WTC11 (cell line): Measurements from ENCODE around the gene PET117. TPM values are rescaled to one million over a fixed set of nuclear protein-coding genes. Genes with fewer than 3 reads are reported as not detected.

Source experiments
- ATAC-seq: fragments of 200-7000 bp; cut with Tn5 transposase; 2 replicates; pipeline ENCODE4 v1.10.0; 2021; ENCODE audit warnings: mild to moderate bottlenecking, moderate library complexity
- Bru-seq: library from RNA; stranded (reverse); fragments of 400-500 nt; gene quantifications from one replicate; lab custom pipeline; 2021; lab: Mats Ljungman, UMichigan
- CTCF ChIA-PET: fragments of 300-600 bp; sonication (Branson Sonifier 250); formaldehyde crosslinking; loops from one replicate; lab custom pipeline; 2021; ENCODE audit warnings: antibody characterized with exemption; lab: Charles Lee
- POLR2A ChIA-PET: fragments of 350-600 bp; sonication (Branson Sonifier 250); formaldehyde crosslinking; loops from one replicate; lab custom pipeline; 2021; ENCODE audit warnings: antibody characterized with exemption; lab: Charles Lee
- DNase-seq: peaks from one replicate; pipeline ENCODE4 v3.0.0; 2021; ENCODE audit warnings: low spot score
- H3K27ac Mint-ChIP-seq: 2 replicates; pipeline ENCODE4 v1.8.0; 2021; ENCODE audit warnings: mixed read lengths
- H3K27me3 Mint-ChIP-seq: 2 replicates; pipeline ENCODE4 v1.8.0; 2021; ENCODE audit warnings: low read depth, mild to moderate bottlenecking, moderate library complexity, mixed read lengths
- H3K36me3 Mint-ChIP-seq: 2 replicates; pipeline ENCODE4 v1.8.0; 2021; ENCODE audit warnings: mixed read lengths
- H3K4me1 Mint-ChIP-seq: 2 replicates; pipeline ENCODE4 v1.8.0; 2022; ENCODE audit warnings: mixed read lengths
- H3K4me3 Mint-ChIP-seq: 2 replicates; pipeline ENCODE4 v1.8.0; 2021; ENCODE audit warnings: mild to moderate bottlenecking, moderate library complexity, mixed read lengths
- H3K9me3 Mint-ChIP-seq: 2 replicates; pipeline ENCODE4 v1.8.0; 2021; ENCODE audit warnings: mixed read lengths
- AFF4 ChIP-seq: sonication (generic); formaldehyde crosslinking; IDR thresholded peaks from 2 replicates; pipeline ENCODE4 v1.8.1; 2023; ENCODE audit warnings: mild to moderate bottlenecking, missing genetic modification reagents, borderline replicate concordance
- CBFB ChIP-seq: sonication (generic); formaldehyde crosslinking; IDR thresholded peaks from 2 replicates; pipeline ENCODE4 v1.8.1; 2022; ENCODE audit warnings: mild to moderate bottlenecking, low read depth, missing genetic modification reagents
- E2F1 ChIP-seq: sonication (generic); formaldehyde crosslinking; IDR thresholded peaks from 2 replicates; pipeline ENCODE4 v1.8.0; 2022; ENCODE audit warnings: mild to moderate bottlenecking, missing genetic modification reagents
- ERG ChIP-seq: fragments of 250-450 bp; sonication (Bioruptor Pico); IDR thresholded peaks from 2 replicates; pipeline ENCODE4 v1.8.0; 2021; ENCODE audit warnings: mild to moderate bottlenecking
- FOXP1 ChIP-seq: sonication (generic); formaldehyde crosslinking; IDR thresholded peaks from 2 replicates; pipeline ENCODE4 v1.8.0; 2022; ENCODE audit warnings: missing genetic modification reagents, mild to moderate bottlenecking, moderate library complexity, borderline replicate concordance
- GRHL2 ChIP-seq: fragments of 250-450 bp; sonication (Bioruptor Pico); IDR thresholded peaks from 2 replicates; pipeline ENCODE4 v1.8.0; 2022; ENCODE audit warnings: mild to moderate bottlenecking, moderate library complexity; ENCODE audit not compliant: insufficient replicate concordance, severe bottlenecking
- MLX ChIP-seq: sonication (generic); formaldehyde crosslinking; IDR thresholded peaks from 2 replicates; pipeline ENCODE4 v1.8.1; 2023; ENCODE audit warnings: mild to moderate bottlenecking, missing genetic modification reagents, moderate library complexity
- PRRX2 ChIP-seq: fragments of 250-450 bp; sonication (Bioruptor Pico); IDR thresholded peaks from 2 replicates; pipeline ENCODE4 v1.8.0; 2021; ENCODE audit warnings: mild to moderate bottlenecking
- RELA ChIP-seq: sonication (generic); formaldehyde crosslinking; IDR thresholded peaks from 2 replicates; pipeline ENCODE4 v1.8.1; 2022; ENCODE audit warnings: missing genetic modification reagents, mild to moderate bottlenecking, borderline replicate concordance
- RORB ChIP-seq: fragments of 250-450 bp; sonication (Bioruptor Pico); IDR thresholded peaks from 2 replicates; pipeline ENCODE4 v1.9.0; 2021; ENCODE audit warnings: mild to moderate bottlenecking
- SP1 ChIP-seq: sonication (generic); formaldehyde crosslinking; conservative IDR thresholded peaks from 2 replicates; pipeline ENCODE4 v1.8.1; 2022; ENCODE audit warnings: missing genetic modification reagents
- TEAD1 ChIP-seq: sonication (generic); formaldehyde crosslinking; IDR thresholded peaks from 2 replicates; pipeline ENCODE4 v1.8.0; 2022; ENCODE audit warnings: mild to moderate bottlenecking, missing genetic modification reagents
- TEAD4 ChIP-seq: sonication (generic); formaldehyde crosslinking; IDR thresholded peaks from 2 replicates; pipeline ENCODE4 v1.8.0; 2022; ENCODE audit warnings: mild to moderate bottlenecking, missing genetic modification reagents
- USF1 ChIP-seq: sonication (generic); formaldehyde crosslinking; IDR thresholded peaks from 2 replicates; pipeline ENCODE4 v1.8.0; 2022; ENCODE audit warnings: mild to moderate bottlenecking, missing genetic modification reagents
- ZBTB43 ChIP-seq: sonication (generic); formaldehyde crosslinking; IDR thresholded peaks from 2 replicates; pipeline ENCODE4 v1.8.1; 2023; ENCODE audit warnings: mild to moderate bottlenecking, missing genetic modification reagents
- ZMAT4 ChIP-seq: fragments of 250-450 bp; sonication (Bioruptor Pico); IDR thresholded peaks from 2 replicates; pipeline ENCODE4 v1.9.0; 2021; ENCODE audit warnings: mild to moderate bottlenecking
- ZNF138 ChIP-seq: sonication (generic); formaldehyde crosslinking; conservative IDR thresholded peaks from 2 replicates; pipeline ENCODE4 v1.8.1; 2022; ENCODE audit warnings: mild to moderate bottlenecking, moderate library complexity, missing genetic modification reagents
- ZNF317 ChIP-seq: sonication (generic); formaldehyde crosslinking; IDR thresholded peaks from 2 replicates; pipeline ENCODE4 v1.8.1; 2023; ENCODE audit warnings: low read depth, mild to moderate bottlenecking, moderate library complexity, missing genetic modification reagents, borderline replicate concordance
- ZNF423 ChIP-seq: fragments of 250-450 bp; sonication (Bioruptor Pico); IDR thresholded peaks from 2 replicates; pipeline ENCODE4 v2.1.2; 2022; ENCODE audit warnings: mild to moderate bottlenecking, moderate library complexity
- ZNF532 ChIP-seq: fragments of 250-450 bp; sonication (Bioruptor Pico); IDR thresholded peaks from 2 replicates; pipeline ENCODE4 v1.9.0; 2021; ENCODE audit warnings: mild to moderate bottlenecking, borderline replicate concordance
- long read RNA-seq, 3 experiments: library from RNA in 1 of 3; library from capped mRNA in 1 of 3; library from polyadenylated mRNA in 1 of 3; unstranded in 2 of 3; stranded (forward) in 1 of 3; transcript quantifications; one replicate each; pipeline ENCODE4 v2.0.0, GENCODE V29; 2021
- total RNA-seq: library from RNA; stranded (reverse); gene quantifications from 3 replicates; pipeline ENCODE4 v1.2.3, GENCODE V29; 2021

PET117 gene
- total RNA-seq, result 21.6 to 25.7 TPM (median 23.0 TPM) in 3 replicates
- percentile 90 among the genes with signal in this experiment for Bru-seq, nascent RNA
- long read RNA-seq, experiment 1, transcript PET117-201 (2 exons, 1,141 nt), result major isoform, 47 of 51 reads
- long read RNA-seq, experiment 1, partial matches to known transcripts, result 0 of 51 reads
- long read RNA-seq, experiment 1, other reads (novel, unspliced or antisense), result 4 of 51 reads
- long read RNA-seq, experiment 2, transcript PET117-201 (2 exons, 1,141 nt), result major isoform, 15 of 20 reads
- long read RNA-seq, experiment 2, partial matches to known transcripts, result 0 of 20 reads
- long read RNA-seq, experiment 2, other reads (novel, unspliced or antisense), result 5 of 20 reads
- long read RNA-seq, experiment 3, transcript PET117-201 (2 exons, 1,141 nt), result major isoform, 114 of 118 reads
- long read RNA-seq, experiment 3, partial matches to known transcripts, result 1 of 118 reads
- long read RNA-seq, experiment 3, other reads (novel, unspliced or antisense), result 3 of 118 reads

GRCh38 chr20:18137412-18138265 is at the start of gene PET117, which contains the start of gene KAT14:
TSS of gene PET117 (plus strand) at chr20:18137863. CDS start at chr20:18137956, 93 bp downstream.
TSS of gene KAT14 (plus strand) at chr20:18137863. CDS start at chr20:18142661, 4,798 bp downstream.
- Mint-ChIP-seq H3K4me1 (peaks cover 18% of the 10 kb centered on the region), H3K27ac (peak within 1 kb of the TSS; percentile 68), H3K9me3 (no peaks in the 10 kb centered on the region), H3K36me3 (peaks cover 8% of the 10 kb centered on the region), H3K4me3 (peak within 1 kb of the TSS; percentile 94), H3K27me3 (peaks cover 9% of the 10 kb centered on the region; the same call in 1 of the 2 replicates)
- POLR2A ChIA-PET, result interaction anchor here (0.5 to 1.1 kb wide), 3 partner anchors 38 to 135 kb away, joined by 3 read pairs; no protein-coding TSS in a partner anchor
- DNase-seq (peak; percentile 92), ATAC-seq (peak; percentile 92)
- CTCF ChIA-PET, result interaction anchor here (0.5 to 1.1 kb wide), 4 partner anchors 11 to 73 kb away, joined by 3 to 4 read pairs (median 3); no protein-coding TSS in a partner anchor
- TF ChIP-seq ZNF423 (no peak), SP1 (CRISPR knock-in tag) (peak; percentile 70), TEAD1 (peak; percentile 94), CBFB (peak; percentile 93), ZBTB43 (CRISPR knock-in tag) (peak; percentile 90), ERG (CRISPR knock-in tag) (no peak), AFF4 (CRISPR knock-in tag) (no peak), ZMAT4 (CRISPR knock-in tag) (no peak), FOXP1 (CRISPR knock-in tag) (peak; percentile 98), E2F1 (CRISPR knock-in tag) (peak; percentile 80), ZNF138 (peak; percentile 88), GRHL2 (no peak), TEAD4 (CRISPR knock-in tag) (no peak), USF1 (CRISPR knock-in tag) (peak; percentile 93), RORB (CRISPR knock-in tag) (no peak), MLX (CRISPR knock-in tag) (no peak), PRRX2 (CRISPR knock-in tag) (no peak), ZNF317 (no peak; the same call in 1 of the 2 replicates), RELA (peak; percentile 72; the same call in 1 of the 2 replicates), ZNF532 (no peak)
